ENCODE results near the gene HMGCR. TPM values are rescaled to one million over a fixed set of nuclear protein-coding genes. Genes with fewer than 3 reads are reported as not detected.

HMGCR gene
- total and polyA plus RNA-seq, 2 of the 8 experiments (the other 6 are each of a cell fraction or from before 2014, with no cell fraction given) = 45.8 to 199 TPM

GRCh38 chr5:75310212-75310611 lies 26.8 kb upstream of the HMGCR start (continued):
- no peak for TF ChIP-seq CHD7 (IDR thresholded peaks at IDR 0.05; ENCODE audit: insufficient replicate concordance, low read length)
- no peak for TF ChIP-seq SP1 (IDR thresholded peaks at IDR 0.05; ENCODE audit: low read depth, low read length)
- no peak for TF ChIP-seq SUZ12 (IDR thresholded peaks at IDR 0.05; ENCODE audit: low read length)
- no peak for TF ChIP-seq ATF3 (IDR thresholded peaks at IDR 0.05; ENCODE audit: insufficient read depth, low read depth, low read length)
- TF ChIP-seq SIN3A (conservative IDR thresholded peaks at IDR 0.05 in 1 of 2, IDR thresholded peaks at IDR 0.05 in 1 of 2; ENCODE audit: low read depth in 1 of 2, low read length in 2 of 2) = no peak
- no peak for TF ChIP-seq TCF12 (IDR thresholded peaks at IDR 0.05; ENCODE audit: low read depth, low read length)
- no peak for TF ChIP-seq PHF8 (conservative IDR thresholded peaks at IDR 0.05; ENCODE audit: low read depth, low read length)
- no peak for TF ChIP-seq CTBP2 (IDR thresholded peaks at IDR 0.05; ENCODE audit: borderline replicate concordance, insufficient read depth, insufficient read length, low read length)
- TF ChIP-seq CBX8 (IDR thresholded peaks at IDR 0.05; ENCODE audit: borderline replicate concordance, low read depth, low read length) = no peak
- no peak for TF ChIP-seq NANOG (IDR thresholded peaks at IDR 0.05; ENCODE audit: insufficient read depth, low read depth, low read length, poor library complexity, severe bottlenecking)
